SK-N-SH (cell line): ENCODE measurements around the gene ITM2C. TPM values are rescaled to one million over a fixed set of nuclear protein-coding genes. Genes with fewer than 3 reads are reported as not detected.

Experiments
- CTCF ChIA-PET: fragments of 300-600, 350-600 bp; formaldehyde crosslinking; extraction: SDS; loops from one replicate; lab custom pipeline; 2021; lab: Yijun Ruan, JAX
- POLR2A ChIA-PET: fragments of 350-600 bp; sonication (Branson Sonifier 250); formaldehyde crosslinking; extraction: SDS; loops from one replicate; lab custom pipeline; 2020; ENCODE audit warnings: antibody characterized with exemption, inconsistent platforms; lab: Yijun Ruan, JAX
- DNase-seq: peaks from one replicate; pipeline ENCODE4 v3.0.0; 2012
- H2AFZ ChIP-seq: fragments of 200-600 bp; sonication (generic); 2 replicates; pipeline ENCODE4 v1.8.1; 2016; ENCODE audit warnings: antibody characterized with exemption, mild to moderate bottlenecking, low read depth
- H3F3A ChIP-seq: fragments of 200-600 bp; sonication (generic); replicated peaks from 2 replicates; pipeline ENCODE3; 2016; ENCODE audit warnings: antibody characterized with exemption, mild to moderate bottlenecking; ENCODE audit not compliant: insufficient read depth
- H3K27ac ChIP-seq, 2 experiments: fragments of 200-500 bp in 1 of 2; fragments of 200-600 bp in 1 of 2; sonication (Bioruptor generic) in 1 of 2; sonication (generic), shearing (Covaris generic) in 1 of 2; 2 replicates each; pipeline versions ENCODE4 v1.5.1 to v1.6.1; 2014 to 2016; ENCODE audit warnings: low read depth in 2 of 2, inconsistent platforms in 1 of 2, low read length in 1 of 2, mild to moderate bottlenecking in 1 of 2, mixed read lengths in 1 of 2
- H3K27me3 ChIP-seq: fragments of 200-600 bp; sonication (generic), shearing (Covaris generic); 2 replicates; pipeline ENCODE4 v1.6.1; 2016; ENCODE audit warnings: mixed run types; ENCODE audit not compliant: insufficient read depth
- H3K36me3 ChIP-seq, 2 experiments: fragments of 200-500 bp in 1 of 2; fragments of 200-600 bp in 1 of 2; sonication (Bioruptor generic) in 1 of 2; sonication (generic) in 1 of 2; replicated peaks in 1 of 2; 2 replicates each; pipeline versions ENCODE3 to v1.5.1; 2014 to 2016; ENCODE audit warnings: low read length in 1 of 2, mild to moderate bottlenecking in 1 of 2; ENCODE audit not compliant: insufficient read depth in 2 of 2, control insufficient read depth in 1 of 2
- H3K4me1 ChIP-seq, 2 experiments: fragments of 200-500 bp in 1 of 2; fragments of 200-600 bp in 1 of 2; sonication (Bioruptor generic) in 1 of 2; sonication (generic), shearing (Covaris generic) in 1 of 2; 2 replicates each; pipeline versions ENCODE4 v1.5.1 to v1.6.1; 2014 to 2016; ENCODE audit warnings: low read depth in 1 of 2, low read length in 1 of 2, mixed run types in 1 of 2; ENCODE audit not compliant: insufficient read depth in 2 of 2, control insufficient read depth in 1 of 2
- H3K4me2 ChIP-seq: fragments of 200-600 bp; sonication (generic), shearing (Covaris generic); 2 replicates; pipeline ENCODE4 v1.6.1; 2017; ENCODE audit warnings: mixed run types
- H3K4me3 ChIP-seq, 2 experiments: fragments of 200-500 bp in 1 of 2; fragments of 200-600 bp in 1 of 2; sonication (Bioruptor generic) in 1 of 2; sonication (generic), shearing (Covaris generic) in 1 of 2; 2 replicates each; pipeline versions ENCODE4 v1.5.1 to v1.8.1; 2014 to 2016; ENCODE audit warnings: low read depth in 2 of 2, inconsistent platforms in 1 of 2, low read length in 1 of 2, mild to moderate bottlenecking in 1 of 2, mixed read lengths in 1 of 2, moderate library complexity in 1 of 2
- H3K79me2 ChIP-seq: fragments of 200-600 bp; sonication (generic); 2 replicates; pipeline ENCODE4 v1.8.1; 2017; ENCODE audit warnings: mild to moderate bottlenecking; ENCODE audit not compliant: insufficient read depth
- H3K9ac ChIP-seq: fragments of 200-600 bp; sonication (generic); 2 replicates; pipeline ENCODE4 v1.6.1; 2017; ENCODE audit warnings: mixed run types
- H3K9me2 ChIP-seq: fragments of 200-600 bp; sonication (generic); 2 replicates; pipeline ENCODE4 v1.6.1; 2017; ENCODE audit warnings: mixed run types
- H3K9me3 ChIP-seq: fragments of 200-600 bp; sonication (generic); 2 replicates; pipeline ENCODE4 v1.6.1; 2017; ENCODE audit warnings: mixed run types, mild to moderate bottlenecking, moderate library complexity
- H4K20me1 ChIP-seq: fragments of 200-600 bp; sonication (generic); 2 replicates; pipeline ENCODE4 v1.6.1; 2017; ENCODE audit warnings: mild to moderate bottlenecking, mixed run types; ENCODE audit not compliant: insufficient read depth
- CHD2 ChIP-seq: fragments of 150-350 bp; IDR thresholded peaks from 2 replicates; pipeline ENCODE4 v1.6.1; 2018; ENCODE audit warnings: low read length; ENCODE audit not compliant: partially characterized antibody
- IRF3 ChIP-seq: fragments of 150-350 bp; IDR thresholded peaks from 2 replicates; pipeline ENCODE4 v1.6.1; 2016; ENCODE audit warnings: mild to moderate bottlenecking, low read depth, low read length
- MEF2A ChIP-seq: IDR thresholded peaks from 2 replicates; pipeline ENCODE4 v1.4.0; 2012; ENCODE audit warnings: low read depth, borderline replicate concordance
- MXI1 ChIP-seq: IDR thresholded peaks from 2 replicates; pipeline ENCODE4 v1.6.1; 2012; ENCODE audit warnings: mild to moderate bottlenecking, low read depth, low read length, improper control_type of control experiment
- whole genome bisulfite sequencing: methylation state at CpG from one replicate; pipeline ENCODE4 v1.1.6; 2017; ENCODE audit warnings: low lambda C conversion rate; 5-methylcytosine and 5-hydroxymethylcytosine counted together
- polyA plus RNA-seq, 3 experiments: library from polyadenylated mRNA; depleted of rRNA; stranded (reverse); fragments of >200 nt; gene quantifications; 2 replicates each; pipeline ENCODE4 v1.2.3, GENCODE V29; 2012
- TF ChIP-seq, protein P1 (sequence below): IDR thresholded peaks from 2 replicates; pipeline ENCODE4 v1.6.1; 2012; ENCODE audit warnings: mild to moderate bottlenecking, low read depth, low read length, moderate library complexity
- TF ChIP-seq, protein P2 (sequence below): fragments of 150-350 bp; IDR thresholded peaks from 2 replicates; pipeline ENCODE4 v1.6.1; 2017; ENCODE audit warnings: antibody characterized with exemption, low read length, low read depth, borderline replicate concordance
- TF ChIP-seq, protein P3 (sequence below): fragments of 200-600 bp; sonication (generic); IDR thresholded peaks from 2 replicates; pipeline ENCODE4 v1.6.1; 2017; ENCODE audit warnings: antibody characterized with exemption, mild to moderate bottlenecking, moderate library complexity

The ITM2C gene
- polyA plus RNA-seq, 1 of the 3 experiments (the other 2 are of a cell fraction): 288 TPM

DNA sequence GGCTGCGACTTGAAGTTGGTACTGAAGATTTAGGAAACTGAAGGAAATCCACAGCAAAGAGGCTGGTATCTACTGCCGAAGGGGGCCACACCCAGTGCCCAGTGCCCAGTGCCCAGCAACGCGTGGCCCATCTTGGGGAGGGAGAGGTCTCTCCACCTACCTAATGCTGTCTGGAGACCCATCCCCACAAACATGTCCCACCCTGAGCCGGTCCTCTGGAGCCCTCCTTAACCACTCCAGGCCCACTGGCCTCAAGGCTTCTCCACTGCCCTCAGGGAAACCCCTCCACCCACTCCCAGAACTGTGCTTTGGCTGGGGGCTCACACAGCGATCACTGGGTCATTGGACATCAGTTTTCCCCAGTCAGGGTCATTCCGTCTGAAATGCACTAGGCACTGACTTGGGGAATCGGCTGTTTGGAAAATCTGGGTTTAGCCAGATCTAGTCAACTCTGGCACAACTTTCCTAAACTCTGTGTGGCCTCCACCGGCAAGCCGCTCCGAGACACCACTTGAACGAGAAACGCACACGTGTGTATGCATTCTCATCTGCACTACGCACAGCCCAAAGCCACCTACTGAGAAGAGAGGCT lies 40.2 kb downstream of the ITM2C start:
- Histone ChIP-seq H3K4me2 (no peak overlapping the region), H3K79me2 (no peaks in the 10 kb centered on the region), H3K4me3 (no peak overlapping the region), H3K4me1 (no peaks in the 10 kb centered on the region; a peak in 2 of 4 replicates), H2AFZ (no peak overlapping the region), H3K36me3 (no peaks in the 10 kb centered on the region), H3K9ac (no peak overlapping the region), H3K9me3 (no peaks in the 10 kb centered on the region), H3K9me2 (no peaks in the 10 kb centered on the region), H3K27me3 (peaks cover 10% of the 10 kb centered on the region; the same call in 1 of the 2 replicates), H3F3A (no peaks in the 10 kb centered on the region), H4K20me1 (no peaks in the 10 kb centered on the region), H3K27ac (no peak overlapping the region)
- whole genome bisulfite sequencing: 80% methylated on average over 11 of the region's 15 CpGs
- no peak for DNase-seq
- no peak for TF ChIP-seq CHD2
- no peak for TF ChIP-seq MXI1
- POLR2A ChIA-PET: no interaction called here
- CTCF ChIA-PET: interaction anchor here (2.5 to 5.8 kb wide), 3 partner anchors 8 to 83 kb away, joined by 8 to 31 read pairs (median 17); no protein-coding TSS in a partner anchor

DNA sequence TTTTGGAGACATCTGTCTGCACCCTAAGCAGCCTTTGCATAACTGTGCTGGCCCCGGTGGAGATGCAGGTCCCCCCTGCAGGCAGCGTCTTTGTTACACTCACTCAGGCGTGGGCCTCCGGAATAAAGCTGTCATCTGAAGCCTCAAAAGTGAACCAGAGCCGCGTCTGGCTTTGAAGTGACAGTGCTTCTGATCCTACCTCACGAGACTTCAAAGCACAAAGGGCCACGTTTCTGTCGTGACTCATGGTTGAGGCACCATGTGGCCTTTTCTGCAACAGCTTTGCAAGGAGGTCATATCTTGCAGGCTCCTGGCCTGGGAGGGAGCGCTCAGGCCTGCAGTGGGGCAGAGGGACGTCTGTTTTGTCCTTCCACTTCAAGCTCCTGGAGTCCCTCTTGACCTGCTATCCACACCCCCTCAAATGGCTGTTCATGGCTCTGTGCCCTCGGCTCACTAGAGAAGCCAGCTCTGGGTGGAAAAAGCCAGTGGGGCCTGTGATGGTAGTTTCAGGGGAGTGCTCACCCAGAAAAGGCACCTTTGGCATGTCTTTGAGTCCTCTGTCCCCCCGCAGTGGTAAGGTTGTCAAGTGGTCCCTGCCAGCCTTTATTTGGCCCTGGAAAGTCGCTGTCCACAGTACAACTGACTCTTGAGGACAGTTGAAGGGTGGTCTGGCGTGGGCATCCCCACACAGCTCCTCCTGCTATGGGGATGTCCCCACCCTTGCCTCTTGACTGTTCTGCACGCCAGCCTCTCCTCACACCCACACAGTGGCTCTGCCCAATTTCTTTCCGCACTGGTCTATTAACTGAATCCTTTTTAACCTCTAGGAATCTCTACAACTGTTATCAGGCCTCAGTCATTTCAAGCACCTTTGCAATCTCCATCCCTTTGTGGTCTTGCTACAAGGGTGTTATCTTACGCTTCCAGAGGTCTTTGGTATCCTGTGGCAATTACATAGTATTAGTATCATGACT lies 41.0 kb downstream of the ITM2C start:
- no peak for DNase-seq
- H3K27ac ChIP-seq: no peak overlapping the region
- no peaks in the 10 kb centered on the region for H3K9me3 ChIP-seq
- H3K79me2 ChIP-seq: no peaks in the 10 kb centered on the region
- 70% methylated on average over 12 of the region's 18 CpGs for WGBS
- no peak for TF ChIP-seq IRF3
- H3K4me2 ChIP-seq: no peak overlapping the region
- no peaks in the 10 kb centered on the region for H3K9me2 ChIP-seq
- H3F3A ChIP-seq: no peaks in the 10 kb centered on the region
- peaks cover 2% of the 10 kb centered on the region; the same call in 1 of the 2 replicates for H3K27me3 ChIP-seq
- no peaks in the 10 kb centered on the region for H4K20me1 ChIP-seq
- H3K4me3 ChIP-seq: no peak overlapping the region
- no peak overlapping the region for H2AFZ ChIP-seq
- no peaks in the 10 kb centered on the region; a peak in 2 of 4 replicates for H3K4me1 ChIP-seq
- H3K9ac ChIP-seq: no peak overlapping the region
- CTCF ChIA-PET: interaction anchor here (2.2 to 5.1 kb wide), 3 partner anchors 38 to 82 kb away, joined by 8 to 17 read pairs (median 10); no protein-coding TSS in a partner anchor
- POLR2A ChIA-PET: no interaction called here
- no peaks in the 10 kb centered on the region for H3K36me3 ChIP-seq

DNA sequence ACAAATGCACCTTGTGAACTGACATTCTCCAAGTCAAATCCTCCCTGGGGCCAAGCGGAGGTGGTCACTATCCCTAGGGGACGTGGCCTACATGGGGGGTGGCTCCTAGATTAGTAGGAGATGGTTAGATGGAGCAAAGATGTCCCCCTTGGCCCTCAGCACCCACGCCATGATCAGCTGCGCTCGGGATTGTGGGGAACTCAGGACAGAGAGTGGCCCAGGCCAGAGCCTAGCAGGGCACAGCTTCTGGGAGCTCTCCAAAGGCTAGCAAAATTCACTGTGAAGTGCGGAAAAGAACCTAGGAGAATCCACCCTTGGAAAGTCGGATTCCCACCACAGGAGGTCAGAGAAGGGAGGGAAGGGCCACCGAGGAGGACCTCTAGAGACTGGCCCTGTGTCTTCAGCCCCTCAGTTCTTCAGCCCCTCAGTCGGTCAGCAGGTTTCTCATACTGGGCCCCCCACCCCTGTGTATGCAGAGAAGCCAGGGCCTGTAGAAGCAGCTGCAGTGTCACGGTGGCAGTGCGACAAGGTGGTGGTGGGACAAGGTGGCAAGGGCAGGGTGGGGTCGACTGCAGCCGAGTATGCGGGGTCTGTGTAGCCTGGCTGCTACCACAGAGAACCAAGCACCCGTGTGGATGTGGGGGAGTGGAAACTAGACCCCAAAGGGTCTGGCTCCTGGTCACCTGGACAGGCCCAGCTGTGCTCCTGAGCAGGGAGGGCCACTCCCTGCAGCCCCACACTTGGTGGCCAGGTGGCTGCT lies 41.9 kb downstream of the ITM2C start:
- H3F3A ChIP-seq: no peaks in the 10 kb centered on the region
- POLR2A ChIA-PET: no interaction called here
- H4K20me1 ChIP-seq: no peaks in the 10 kb centered on the region
- H3K27ac ChIP-seq: no peak overlapping the region
- H3K9ac ChIP-seq: no peak overlapping the region
- 67% methylated on average over 12 of the region's 15 CpGs for WGBS
- no peaks in the 10 kb centered on the region for H3K36me3 ChIP-seq
- no peaks in the 10 kb centered on the region for H3K9me2 ChIP-seq
- no peak for DNase-seq
- no peaks in the 10 kb centered on the region for H3K79me2 ChIP-seq
- H3K4me2 ChIP-seq: no peak overlapping the region
- no peak overlapping the region for H2AFZ ChIP-seq
- no peaks in the 10 kb centered on the region for H3K9me3 ChIP-seq
- H3K4me3 ChIP-seq: no peak overlapping the region
- CTCF ChIA-PET: interaction anchor here (1.2 to 5.1 kb wide), 4 partner anchors 39 to 83 kb away, joined by 8 to 17 read pairs (median 9); no protein-coding TSS in a partner anchor
- no peaks in the 10 kb centered on the region for H3K27me3 ChIP-seq
- no peaks in the 10 kb centered on the region; a peak in 2 of 4 replicates for H3K4me1 ChIP-seq
- TF ChIP-seq, protein P1, sequence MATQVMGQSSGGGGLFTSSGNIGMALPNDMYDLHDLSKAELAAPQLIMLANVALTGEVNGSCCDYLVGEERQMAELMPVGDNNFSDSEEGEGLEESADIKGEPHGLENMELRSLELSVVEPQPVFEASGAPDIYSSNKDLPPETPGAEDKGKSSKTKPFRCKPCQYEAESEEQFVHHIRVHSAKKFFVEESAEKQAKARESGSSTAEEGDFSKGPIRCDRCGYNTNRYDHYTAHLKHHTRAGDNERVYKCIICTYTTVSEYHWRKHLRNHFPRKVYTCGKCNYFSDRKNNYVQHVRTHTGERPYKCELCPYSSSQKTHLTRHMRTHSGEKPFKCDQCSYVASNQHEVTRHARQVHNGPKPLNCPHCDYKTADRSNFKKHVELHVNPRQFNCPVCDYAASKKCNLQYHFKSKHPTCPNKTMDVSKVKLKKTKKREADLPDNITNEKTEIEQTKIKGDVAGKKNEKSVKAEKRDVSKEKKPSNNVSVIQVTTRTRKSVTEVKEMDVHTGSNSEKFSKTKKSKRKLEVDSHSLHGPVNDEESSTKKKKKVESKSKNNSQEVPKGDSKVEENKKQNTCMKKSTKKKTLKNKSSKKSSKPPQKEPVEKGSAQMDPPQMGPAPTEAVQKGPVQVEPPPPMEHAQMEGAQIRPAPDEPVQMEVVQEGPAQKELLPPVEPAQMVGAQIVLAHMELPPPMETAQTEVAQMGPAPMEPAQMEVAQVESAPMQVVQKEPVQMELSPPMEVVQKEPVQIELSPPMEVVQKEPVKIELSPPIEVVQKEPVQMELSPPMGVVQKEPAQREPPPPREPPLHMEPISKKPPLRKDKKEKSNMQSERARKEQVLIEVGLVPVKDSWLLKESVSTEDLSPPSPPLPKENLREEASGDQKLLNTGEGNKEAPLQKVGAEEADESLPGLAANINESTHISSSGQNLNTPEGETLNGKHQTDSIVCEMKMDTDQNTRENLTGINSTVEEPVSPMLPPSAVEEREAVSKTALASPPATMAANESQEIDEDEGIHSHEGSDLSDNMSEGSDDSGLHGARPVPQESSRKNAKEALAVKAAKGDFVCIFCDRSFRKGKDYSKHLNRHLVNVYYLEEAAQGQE: no peak
- TF ChIP-seq, protein P2, sequence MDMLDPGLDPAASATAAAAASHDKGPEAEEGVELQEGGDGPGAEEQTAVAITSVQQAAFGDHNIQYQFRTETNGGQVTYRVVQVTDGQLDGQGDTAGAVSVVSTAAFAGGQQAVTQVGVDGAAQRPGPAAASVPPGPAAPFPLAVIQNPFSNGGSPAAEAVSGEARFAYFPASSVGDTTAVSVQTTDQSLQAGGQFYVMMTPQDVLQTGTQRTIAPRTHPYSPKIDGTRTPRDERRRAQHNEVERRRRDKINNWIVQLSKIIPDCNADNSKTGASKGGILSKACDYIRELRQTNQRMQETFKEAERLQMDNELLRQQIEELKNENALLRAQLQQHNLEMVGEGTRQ: no peak
- TF ChIP-seq, protein P3, sequence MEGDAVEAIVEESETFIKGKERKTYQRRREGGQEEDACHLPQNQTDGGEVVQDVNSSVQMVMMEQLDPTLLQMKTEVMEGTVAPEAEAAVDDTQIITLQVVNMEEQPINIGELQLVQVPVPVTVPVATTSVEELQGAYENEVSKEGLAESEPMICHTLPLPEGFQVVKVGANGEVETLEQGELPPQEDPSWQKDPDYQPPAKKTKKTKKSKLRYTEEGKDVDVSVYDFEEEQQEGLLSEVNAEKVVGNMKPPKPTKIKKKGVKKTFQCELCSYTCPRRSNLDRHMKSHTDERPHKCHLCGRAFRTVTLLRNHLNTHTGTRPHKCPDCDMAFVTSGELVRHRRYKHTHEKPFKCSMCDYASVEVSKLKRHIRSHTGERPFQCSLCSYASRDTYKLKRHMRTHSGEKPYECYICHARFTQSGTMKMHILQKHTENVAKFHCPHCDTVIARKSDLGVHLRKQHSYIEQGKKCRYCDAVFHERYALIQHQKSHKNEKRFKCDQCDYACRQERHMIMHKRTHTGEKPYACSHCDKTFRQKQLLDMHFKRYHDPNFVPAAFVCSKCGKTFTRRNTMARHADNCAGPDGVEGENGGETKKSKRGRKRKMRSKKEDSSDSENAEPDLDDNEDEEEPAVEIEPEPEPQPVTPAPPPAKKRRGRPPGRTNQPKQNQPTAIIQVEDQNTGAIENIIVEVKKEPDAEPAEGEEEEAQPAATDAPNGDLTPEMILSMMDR: no peak
- no peak for TF ChIP-seq MEF2A
